NCI-H2107 treated with DMSO at 0.1 percent for 48 hours (cell line): Measurements from ENCODE around the gene IFIT1B.
"Not testable (repeated sequence)": the region's sequence is repeated elsewhere in the genome, so short reads cannot be mapped to it uniquely, and the experiment has no call there.

Experiments
- DNase-seq: peaks from one replicate; lab custom pipeline; 2025; ENCODE audit not compliant: unreplicated experiment; lab: John Stamatoyannopoulos, UW

The IFIT1B gene

GRCh38 chr10:89348481-89348880 is 29.4 kb upstream of the IFIT1B start:
- DNase-seq: no peak

DNA sequence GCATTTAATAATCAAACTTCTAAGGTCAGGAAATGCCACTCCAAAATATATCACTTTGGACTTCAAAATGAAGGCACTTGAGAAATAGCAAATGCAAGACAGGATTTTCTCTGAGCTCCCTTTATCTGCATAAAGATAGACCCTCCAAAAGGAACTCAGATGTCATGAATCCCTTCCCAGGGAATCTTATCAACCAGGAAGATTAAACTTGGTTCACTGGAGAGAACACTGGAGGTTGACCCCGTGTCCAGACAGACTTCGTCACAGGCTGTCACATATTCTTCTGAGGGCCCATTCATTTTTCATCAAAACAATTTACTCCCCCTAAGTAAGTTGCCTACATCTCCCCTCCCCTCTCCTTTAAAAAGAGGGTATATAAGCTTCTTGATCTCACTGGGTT is 28.9 kb upstream of the IFIT1B start:
- no peak for DNase-seq

GRCh38 chr10:89350631-89351315 is 27.1 kb upstream of the IFIT1B start:
- DNase-seq: not testable (repeated sequence)

DNA sequence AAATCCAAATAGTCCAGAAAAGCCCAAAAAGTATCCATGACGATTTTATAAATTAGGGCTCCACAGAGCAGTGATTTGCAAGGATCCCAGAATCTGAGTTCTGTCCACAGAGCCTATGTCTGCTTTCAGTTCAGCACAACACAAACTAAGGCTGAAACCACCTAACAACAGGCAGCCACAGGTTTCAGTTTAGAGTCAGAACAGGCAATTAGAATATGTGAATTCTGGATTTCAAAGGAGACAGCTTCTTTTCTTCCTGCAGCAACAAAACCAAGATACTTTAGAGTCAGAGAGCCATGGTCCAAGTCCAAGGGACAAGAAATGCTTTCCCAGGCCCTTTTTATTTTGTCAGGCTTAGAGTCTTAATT is 26.5 kb upstream of the IFIT1B start:
- no peak for DNase-seq

- no peak for DNase-seq
Observed at GRCh38 chr10:89351780-89352597, 25.9 kb upstream of the IFIT1B start.

GRCh38 chr10:89352802-89353201 is 25.1 kb upstream of the IFIT1B start:
- DNase-seq: no peak

- no peak for DNase-seq
Observed at GRCh38 chr10:89355394-89355931, 22.4 kb upstream of the IFIT1B start.

DNA sequence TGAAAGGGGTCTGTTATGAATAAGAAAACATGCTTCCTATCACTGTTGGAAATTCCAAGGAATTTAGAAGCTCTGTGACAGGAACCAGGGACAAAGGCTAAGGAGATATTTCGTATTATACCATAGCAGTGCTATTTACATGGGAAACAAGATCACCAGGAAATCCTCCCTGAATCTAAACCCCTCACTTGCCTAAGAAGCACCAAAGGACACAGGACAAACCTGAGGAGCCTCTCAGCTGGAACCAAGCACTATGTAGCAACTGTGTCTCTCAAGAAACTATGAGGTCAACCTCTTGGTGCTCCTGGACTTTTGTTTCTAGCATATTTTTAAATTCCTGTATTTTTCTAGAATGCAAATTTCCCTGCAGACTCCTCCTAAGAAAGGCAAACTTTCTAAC is 20.8 kb upstream of the IFIT1B start:
- no peak for DNase-seq

GRCh38 chr10:89357975-89358374 is 19.9 kb upstream of the IFIT1B start:
- no peak for DNase-seq

DNA sequence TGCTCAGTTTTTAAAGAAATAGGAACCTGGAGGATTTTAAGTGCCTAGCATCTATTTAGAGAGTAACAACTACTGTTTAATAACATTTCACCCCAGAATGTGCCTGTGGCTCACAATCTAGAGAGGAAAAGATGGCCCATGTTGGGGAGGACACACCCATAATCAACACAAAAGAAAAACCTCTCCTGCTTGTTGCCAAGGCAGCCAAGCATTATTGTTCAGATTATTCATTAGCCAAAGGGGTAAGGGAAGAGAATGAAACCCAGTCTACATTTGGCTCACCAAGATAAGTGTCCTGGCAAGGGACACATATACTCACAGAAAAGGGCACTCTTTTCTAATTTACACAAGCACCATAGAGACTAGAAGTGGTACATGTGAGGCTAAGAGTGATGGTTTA is 17.7 kb upstream of the IFIT1B start:
- no peak for DNase-seq

DNA sequence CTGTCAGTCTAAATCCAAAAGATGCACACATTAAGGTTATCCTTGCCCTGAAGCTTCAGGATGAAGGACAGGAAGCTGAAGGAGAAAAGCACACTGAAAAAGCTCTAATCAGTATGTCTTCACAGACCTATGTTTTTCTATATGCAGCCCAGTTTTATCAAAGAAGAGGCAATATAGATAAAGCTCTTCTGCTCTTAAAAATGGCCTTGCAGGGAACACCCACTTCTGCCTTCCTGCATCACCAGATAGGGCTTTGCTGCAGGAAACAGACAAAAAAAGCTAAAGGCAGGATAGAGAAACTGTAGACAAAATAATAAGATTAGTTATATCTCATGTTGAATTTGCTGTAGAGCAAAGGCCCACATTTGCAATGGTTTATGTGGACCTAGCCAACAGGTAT is 14.9 kb upstream of the IFIT1B start:
- DNase-seq: no peak

DNA sequence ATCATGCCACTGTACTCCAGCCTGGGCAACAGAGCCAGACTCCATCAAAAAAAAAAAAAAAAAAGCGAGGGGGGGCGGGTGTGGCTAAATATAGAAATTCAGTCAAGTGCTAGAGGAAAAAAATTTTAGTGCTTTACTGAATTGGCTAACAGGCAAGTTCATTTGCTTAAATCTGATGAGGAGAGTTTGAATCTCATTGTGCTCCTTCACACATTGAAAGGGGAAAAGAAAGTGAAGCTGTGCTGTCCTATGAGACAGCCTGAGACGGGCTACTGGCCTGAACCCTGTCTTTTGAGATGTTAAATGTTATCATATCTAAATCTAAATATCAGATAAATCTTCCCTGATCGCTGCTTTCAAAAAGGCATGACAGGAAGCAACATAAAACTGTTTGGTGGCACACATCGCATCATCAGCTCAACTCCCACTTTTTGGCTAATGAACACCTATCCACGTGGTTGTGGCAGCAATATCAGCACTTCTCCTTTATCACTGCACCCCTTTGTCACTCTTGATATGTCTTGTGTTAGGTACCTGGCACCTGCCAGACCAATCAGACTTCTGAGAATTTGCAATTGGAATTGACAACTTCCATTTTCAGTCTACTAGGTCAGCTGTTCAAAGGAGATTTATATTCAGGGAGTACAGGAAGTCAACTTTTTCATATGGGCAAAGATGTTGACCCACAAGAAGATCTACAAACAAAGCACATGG is 14.0 kb upstream of the IFIT1B start:
- no peak for DNase-seq

DNA sequence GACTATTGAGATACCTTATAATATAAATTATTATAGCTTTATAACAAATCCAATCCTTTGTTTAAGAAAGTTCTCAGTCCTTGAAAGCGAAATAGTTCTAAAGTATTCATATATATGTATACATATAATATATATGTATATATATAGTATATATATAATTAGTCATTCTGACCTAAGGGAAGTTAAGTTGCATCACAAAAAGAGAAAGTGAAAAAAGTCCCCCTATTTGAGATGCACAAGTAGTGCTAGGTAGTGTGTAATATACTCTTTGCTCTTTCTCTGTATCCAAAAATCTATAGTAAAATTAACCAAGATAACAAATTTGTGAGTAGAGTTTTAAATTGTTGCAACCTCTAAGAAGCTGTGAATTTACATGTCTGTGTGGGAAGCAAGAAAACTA is 13.3 kb upstream of the IFIT1B start:
- no peak for DNase-seq

- peak; percentile 6 for DNase-seq
Observed at GRCh38 chr10:89367529-89367928, 10.3 kb upstream of the IFIT1B start.

GRCh38 chr10:89368129-89368528 is 9.7 kb upstream of the IFIT1B start:
- DNase-seq: no peak

GRCh38 chr10:89369156-89370105 is 8.4 kb upstream of the IFIT1B start:
- DNase-seq: no peak

- no peak for DNase-seq
Observed at GRCh38 chr10:89371079-89371478, 6.8 kb upstream of the IFIT1B start.

DNA sequence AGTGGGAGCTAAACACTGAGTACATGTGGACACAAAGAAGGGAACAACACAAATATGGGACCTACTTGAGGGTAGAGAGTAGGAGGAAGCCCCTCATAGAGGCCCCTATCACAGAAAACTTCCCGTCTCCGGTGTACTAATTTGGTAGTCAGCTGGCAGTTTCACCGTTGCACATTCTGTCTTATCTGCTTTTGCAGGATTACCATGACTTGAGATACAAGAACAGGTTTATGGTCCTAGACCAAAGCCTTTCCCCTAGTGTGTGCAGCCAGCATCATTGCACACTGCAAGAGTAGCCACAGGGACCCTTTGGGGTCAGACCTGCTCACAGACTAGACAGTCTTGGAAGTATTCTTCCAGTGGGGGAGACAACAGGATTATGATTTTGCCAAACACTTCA is 5.9 kb upstream of the IFIT1B start:
- no peak for DNase-seq

GRCh38 chr10:89373916-89374711 is 3.7 kb upstream of the IFIT1B start:
- DNase-seq: no peak

DNA sequence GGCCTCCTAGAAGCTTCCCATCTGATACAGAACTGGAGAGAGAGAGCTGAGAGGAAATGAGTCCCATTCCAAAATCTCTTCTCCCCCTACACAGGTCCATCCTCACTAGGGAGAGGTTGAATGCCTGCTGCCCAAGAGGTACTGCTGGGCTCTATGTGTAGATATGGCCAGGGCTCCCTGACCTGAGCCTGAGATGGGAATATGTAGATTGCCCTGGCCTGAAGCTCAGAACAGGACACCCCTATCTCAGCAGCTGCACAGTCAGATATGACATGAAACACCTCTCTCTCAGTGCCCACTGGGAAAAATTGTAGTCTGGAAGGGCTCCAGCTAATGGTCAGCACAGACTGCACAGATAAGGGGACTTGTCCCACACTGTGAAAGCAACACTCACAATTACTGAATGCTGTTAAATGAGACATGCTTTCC is 3.1 kb upstream of the IFIT1B start:
- DNase-seq: no peak
